CD4-positive, alpha-beta T cell (primary cell): ENCODE measurements around the gene SCGB1C1. TPM values are rescaled to one million over a fixed set of nuclear protein-coding genes. Genes with fewer than 3 reads are reported as not detected.
A peak's percentile ranks its signal among the peaks of the same experiment; 100 is the strongest.

Experiments
- ATAC-seq: fragments of 200-7000 bp; cut with Tn5 transposase; one replicate; pipeline ENCODE4 v1.10.0; 2022; ENCODE audit warnings: mild to moderate bottlenecking; ENCODE audit not compliant: poor library complexity
- CTCF ChIA-PET: fragments of 350-600 bp; sonication (Branson Sonifier 250); formaldehyde crosslinking; loops from one replicate; lab custom pipeline; 2021; ENCODE audit warnings: antibody characterized with exemption, inconsistent platforms; lab: Charles Lee
- POLR2A ChIA-PET: fragments of 350-600 bp; sonication (Branson Sonifier 250); formaldehyde crosslinking; loops from one replicate; lab custom pipeline; 2021; ENCODE audit warnings: antibody characterized with exemption, inconsistent platforms; lab: Charles Lee
- DNase-seq, 14 experiments: peaks; one replicate each; pipeline ENCODE4 v3.0.0-alpha.2; 2013 to 2020; ENCODE audit warnings: mixed read lengths in 2 of 14
- H3K27ac ChIP-seq, 2 donors: one replicate each; pipeline versions ENCODE4 v1.5.1 to v1.7.0; 2013; ENCODE audit warnings: low read length in 2 of 2, low read depth in 1 of 2, mild to moderate bottlenecking in 1 of 2
- H3K27me3 ChIP-seq, 2 experiments: 1 replicate in 1 of 2; 2 replicates in 1 of 2; pipeline versions ENCODE4 v1.6.1 to v1.7.0; 2013; ENCODE audit warnings: low read length in 2 of 2, control low read depth in 1 of 2, mild to moderate bottlenecking in 1 of 2, moderate library complexity in 1 of 2; ENCODE audit not compliant: insufficient read depth in 2 of 2, control insufficient read depth in 1 of 2
- H3K36me3 ChIP-seq: one replicate; pipeline ENCODE4 v1.6.1; 2013; ENCODE audit warnings: low read length, control low read depth; ENCODE audit not compliant: insufficient read depth
- H3K4me1 ChIP-seq: one replicate; pipeline ENCODE4 v1.6.1; 2013; ENCODE audit warnings: low read length, control low read depth; ENCODE audit not compliant: insufficient read depth
- H3K4me3 ChIP-seq: one replicate; pipeline ENCODE4 v1.5.1; 2013; ENCODE audit warnings: mild to moderate bottlenecking, low read length, moderate library complexity
- H3K9me3 ChIP-seq, 2 experiments: 1 replicate in 1 of 2; 2 replicates in 1 of 2; pipeline versions ENCODE4 v1.6.1 to v1.7.0; 2013; ENCODE audit warnings: low read length in 2 of 2, mild to moderate bottlenecking in 2 of 2, control low read depth in 1 of 2, moderate library complexity in 1 of 2; ENCODE audit not compliant: control insufficient read depth in 1 of 2, insufficient read depth in 1 of 2
- H3K27ac Mint-ChIP-seq: one replicate; pipeline ENCODE4 v1.8.0; 2020; ENCODE audit warnings: mixed read lengths
- H3K27me3 Mint-ChIP-seq: one replicate; pipeline ENCODE4 v1.8.0; 2021; ENCODE audit warnings: mixed read lengths
- H3K36me3 Mint-ChIP-seq: one replicate; pipeline ENCODE4 v1.8.0; 2021; ENCODE audit warnings: low read depth, mixed read lengths
- H3K4me1 Mint-ChIP-seq: one replicate; pipeline ENCODE4 v1.8.0; 2021; ENCODE audit warnings: low read depth, mixed read lengths
- H3K4me3 Mint-ChIP-seq: one replicate; pipeline ENCODE4 v1.8.0; 2020; ENCODE audit warnings: mild to moderate bottlenecking, mixed read lengths
- H3K9me3 Mint-ChIP-seq: one replicate; pipeline ENCODE4 v1.8.0; 2020; ENCODE audit warnings: mixed read lengths
- intact Hi-C, 2 experiments: fragments of 100-400 bp; cut with DNase I in 1 of 2; cut with micrococcal nuclease in 1 of 2; formaldehyde crosslinking; loops; one replicate each; pipeline versions ENCODE4 v1.15.1 to v1.9.0; 2023 to 2025; cut with DNase I, micrococcal nuclease
- total RNA-seq, 174 experiments: library from RNA in 2 of 174; stranded (reverse) in 2 of 174; gene quantifications; one replicate each; pipeline ENCODE4 v1.2.3 and lab custom pipeline; 2021 to 2026
- TF ChIP-seq, protein P1 (sequence below): fragments of 200-600 bp; IDR thresholded peaks from one replicate; pipeline ENCODE4 v1.8.0; 2022; ENCODE audit warnings: antibody characterized with exemption, mild to moderate bottlenecking

Gene SCGB1C1
- total RNA-seq, 2 experiments from 2014 or later = not detected

DNA sequence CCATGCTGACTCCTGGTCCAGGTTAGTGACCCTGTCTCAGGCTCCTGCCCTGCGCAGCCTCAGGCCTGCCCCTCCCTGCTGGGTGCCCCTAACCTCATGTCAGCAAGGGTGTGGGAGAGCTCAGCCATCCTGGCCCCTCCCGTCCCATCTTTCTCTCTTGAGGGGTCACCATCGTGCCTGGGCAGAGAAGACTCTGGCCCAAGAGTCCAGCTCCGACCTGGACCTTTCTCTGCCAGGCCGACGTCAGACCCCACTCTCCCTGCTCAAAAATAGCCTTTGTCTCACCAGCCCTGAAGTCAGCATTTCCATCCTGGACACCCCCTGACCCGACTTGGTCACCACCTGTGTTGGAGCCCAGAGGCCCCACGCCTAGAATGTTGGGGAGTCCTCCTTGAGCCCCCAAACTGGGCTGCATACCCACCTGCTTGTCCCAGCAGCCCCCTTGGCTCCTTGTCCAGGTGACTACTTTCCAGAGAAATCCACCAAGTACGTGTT, 4.9 kb downstream of the SCGB1C1 start:
- CTCF ChIA-PET = no interaction called here
- Mint-ChIP-seq H3K36me3 (peaks cover 17% of the 10 kb centered on the region), H3K27me3 (no peaks in the 10 kb centered on the region), H3K4me1 (peaks cover 16% of the 10 kb centered on the region), H3K4me3 (no peak overlapping the region), H3K9me3 (no peaks in the 10 kb centered on the region), H3K27ac (peak overlapping the region; percentile 27)
- POLR2A ChIA-PET = interaction anchor here (1.9 kb wide), 1 partner anchor 9 kb away, joined by 11 read pairs; the partner anchor contains the start of genes BET1L and RIC8A
- intact Hi-C loops = no loop called here
- Histone ChIP-seq H3K4me3 (no peak overlapping the region), H3K9me3 (no peaks in the 10 kb centered on the region), H3K36me3 (peaks cover 11% of the 10 kb centered on the region), H3K27ac (no peak overlapping the region), H3K4me1 (peaks cover 13% of the 10 kb centered on the region), H3K27me3 (no peaks in the 10 kb centered on the region)
- peak in 1 of 14 experiments; percentile 32 for DNase-seq
- no peak for ATAC-seq
- TF ChIP-seq, protein P1, sequence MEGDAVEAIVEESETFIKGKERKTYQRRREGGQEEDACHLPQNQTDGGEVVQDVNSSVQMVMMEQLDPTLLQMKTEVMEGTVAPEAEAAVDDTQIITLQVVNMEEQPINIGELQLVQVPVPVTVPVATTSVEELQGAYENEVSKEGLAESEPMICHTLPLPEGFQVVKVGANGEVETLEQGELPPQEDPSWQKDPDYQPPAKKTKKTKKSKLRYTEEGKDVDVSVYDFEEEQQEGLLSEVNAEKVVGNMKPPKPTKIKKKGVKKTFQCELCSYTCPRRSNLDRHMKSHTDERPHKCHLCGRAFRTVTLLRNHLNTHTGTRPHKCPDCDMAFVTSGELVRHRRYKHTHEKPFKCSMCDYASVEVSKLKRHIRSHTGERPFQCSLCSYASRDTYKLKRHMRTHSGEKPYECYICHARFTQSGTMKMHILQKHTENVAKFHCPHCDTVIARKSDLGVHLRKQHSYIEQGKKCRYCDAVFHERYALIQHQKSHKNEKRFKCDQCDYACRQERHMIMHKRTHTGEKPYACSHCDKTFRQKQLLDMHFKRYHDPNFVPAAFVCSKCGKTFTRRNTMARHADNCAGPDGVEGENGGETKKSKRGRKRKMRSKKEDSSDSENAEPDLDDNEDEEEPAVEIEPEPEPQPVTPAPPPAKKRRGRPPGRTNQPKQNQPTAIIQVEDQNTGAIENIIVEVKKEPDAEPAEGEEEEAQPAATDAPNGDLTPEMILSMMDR = no peak

DNA sequence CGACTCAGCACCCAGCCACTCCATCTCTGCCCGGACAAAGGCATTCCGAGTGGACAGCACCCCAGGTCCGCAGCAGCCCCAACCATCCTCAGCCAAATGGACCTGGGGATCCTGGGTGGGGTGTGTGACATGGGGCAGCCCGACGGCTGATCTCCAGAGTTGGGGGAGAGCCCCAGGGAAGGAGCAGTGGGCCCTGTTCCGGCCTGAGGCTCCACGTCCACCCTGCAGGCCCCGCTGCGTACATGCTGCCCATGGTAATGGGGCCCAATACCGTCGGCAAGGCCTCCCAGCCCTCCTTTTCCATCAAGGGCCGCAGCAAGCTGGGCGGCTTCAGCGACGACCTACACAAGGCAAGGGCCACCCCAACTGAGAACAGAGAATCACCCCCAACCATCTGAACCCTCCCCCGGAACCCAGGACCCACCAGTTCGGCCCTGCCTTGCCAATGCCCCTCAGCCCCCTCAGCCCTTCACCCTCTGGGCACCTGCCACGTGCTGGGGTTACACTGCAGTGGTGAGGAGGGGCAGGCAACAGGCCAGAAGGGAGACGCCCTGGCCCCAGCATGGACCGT, 5.4 kb downstream of the SCGB1C1 start:
- Histone ChIP-seq H3K4me1 (peaks cover 18% of the 10 kb centered on the region), H3K27me3 (no peaks in the 10 kb centered on the region), H3K27ac (no peak overlapping the region), H3K9me3 (no peaks in the 10 kb centered on the region), H3K36me3 (peaks cover 15% of the 10 kb centered on the region), H3K4me3 (no peak overlapping the region)
- H3K4me1 Mint-ChIP-seq = peaks cover 21% of the 10 kb centered on the region
- H3K4me3 Mint-ChIP-seq = no peak overlapping the region
- TF ChIP-seq, protein P1 = no peak
- peak overlapping the region; percentile 36 for H3K27ac Mint-ChIP-seq
- CTCF ChIA-PET = no interaction called here
- no peaks in the 10 kb centered on the region for H3K9me3 Mint-ChIP-seq
- ATAC-seq (no peak), DNase-seq (peak in 1 of 14 experiments; percentile 22)
- H3K36me3 Mint-ChIP-seq = peaks cover 22% of the 10 kb centered on the region
- H3K27me3 Mint-ChIP-seq = no peaks in the 10 kb centered on the region
- POLR2A ChIA-PET = interaction anchor here (1.9 kb wide), 1 partner anchor 9 kb away, joined by 11 read pairs; the partner anchor contains the start of genes BET1L and RIC8A
- intact Hi-C loops = no loop called here

DNA sequence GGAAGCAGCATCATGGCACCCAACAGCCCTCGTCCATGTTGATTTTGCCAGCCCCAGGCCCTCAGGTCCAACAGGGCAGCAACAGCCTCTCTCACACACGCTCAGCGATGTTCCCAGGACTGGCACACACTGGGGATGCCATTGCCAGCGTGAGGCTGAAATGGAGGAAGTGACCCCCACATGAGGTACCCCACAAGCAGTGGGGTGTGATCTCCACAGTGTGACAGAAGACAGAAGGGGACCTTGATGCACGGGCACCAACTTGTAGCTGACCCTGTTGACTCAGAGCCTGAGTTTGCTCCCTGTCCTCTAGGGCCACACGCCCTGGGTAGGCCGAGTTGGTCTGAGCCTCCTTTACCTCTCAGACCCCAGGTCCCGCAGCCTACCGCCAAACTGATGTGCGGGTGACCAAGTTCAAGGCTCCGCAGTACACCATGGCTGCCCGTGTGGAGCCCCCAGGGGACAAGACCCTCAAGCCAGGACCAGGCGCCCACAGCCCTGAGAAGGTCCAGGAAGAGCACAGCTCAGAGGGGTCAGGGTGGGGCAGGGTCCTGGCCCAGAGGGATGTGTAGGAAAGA, 6.2 kb downstream of the SCGB1C1 start:
- no peak overlapping the region for H3K4me3 Mint-ChIP-seq
- peaks cover 16% of the 10 kb centered on the region for H3K36me3 ChIP-seq
- ATAC-seq = no peak
- TF ChIP-seq, protein P1 = no peak
- H3K4me3 ChIP-seq = no peak overlapping the region
- H3K27ac ChIP-seq = no peak overlapping the region
- H3K27ac Mint-ChIP-seq = peak overlapping the region; percentile 36
- ChIA-PET POLR2A (no interaction called here), CTCF (no interaction called here)
- no peaks in the 10 kb centered on the region for H3K9me3 ChIP-seq
- H3K27me3 Mint-ChIP-seq = no peaks in the 10 kb centered on the region
- peaks cover 29% of the 10 kb centered on the region for H3K4me1 Mint-ChIP-seq
- no peaks in the 10 kb centered on the region for H3K27me3 ChIP-seq
- peak in 2 of 14 experiments; percentile 16 to 29 for DNase-seq
- no peaks in the 10 kb centered on the region for H3K9me3 Mint-ChIP-seq
- H3K36me3 Mint-ChIP-seq = peaks cover 30% of the 10 kb centered on the region
- H3K4me1 ChIP-seq = peaks cover 26% of the 10 kb centered on the region
- intact Hi-C loops = no loop called here
